Thoracic aorta (tissue), 2 donors: ENCODE results near the gene SORL1. TPM values are rescaled to one million over a fixed set of nuclear protein-coding genes. Genes with fewer than 3 reads are reported as not detected.
A peak's percentile ranks its signal among the peaks of the same experiment; 100 is the strongest.

ENCODE experiments used
- ATAC-seq: fragments of 150-250 bp; one replicate; pipeline ENCODE4 v1.8.0; 2017; ENCODE audit warnings: low read depth; ENCODE audit not compliant: insufficient number of reproducible peaks, low FRiP score
- DNase-seq: peaks from one replicate; pipeline ENCODE4 v3.0.0-alpha.2; 2020; ENCODE audit warnings: low spot score
- H3K27ac ChIP-seq, 2 donors: fragments of 200-600 bp; sonication (generic); 1 replicate in 1 of 2; 2 replicates in 1 of 2; pipeline ENCODE4 v1.5.1; 2016; ENCODE audit warnings: mild to moderate bottlenecking in 2 of 2, moderate library complexity in 2 of 2
- H3K27me3 ChIP-seq: fragments of 200-600 bp; sonication (generic); replicated peaks from 2 replicates; pipeline ENCODE4 v1.6.0; 2016; ENCODE audit warnings: mild to moderate bottlenecking; ENCODE audit not compliant: insufficient read depth
- H3K36me3 ChIP-seq: fragments of 200-600 bp; sonication (generic); one replicate; pipeline ENCODE4 v1.5.1; 2016
- H3K4me1 ChIP-seq, 2 donors: fragments of 200-600 bp; sonication (generic); 1 replicate in 1 of 2; 2 replicates in 1 of 2; pipeline versions ENCODE4 v1.5.1 to v1.6.0; 2016; ENCODE audit warnings: low read depth in 2 of 2, mild to moderate bottlenecking in 1 of 2; ENCODE audit not compliant: control insufficient read depth in 1 of 2
- H3K4me3 ChIP-seq: fragments of 200-600 bp; sonication (generic); 2 replicates; pipeline ENCODE4 v1.5.1; 2016; ENCODE audit warnings: mild to moderate bottlenecking
- H3K9me3 ChIP-seq: fragments of 200-600 bp; sonication (generic); 2 replicates; pipeline ENCODE4 v1.5.1; 2016
- CTCF ChIP-seq: fragments of 200-600 bp; sonication (generic); IDR thresholded peaks from one replicate; pipeline ENCODE4 v1.5.1; 2019; ENCODE audit warnings: antibody characterized with exemption
- total RNA-seq, 2 donors: library from RNA; depleted of rRNA; stranded (reverse); fragments of >200 nt; gene quantifications; one replicate each; pipeline versions ENCODE4 v1.1.0 to v1.2.3, GENCODE V29; 2016

SORL1 gene
- total RNA-seq, 2 donors from 2014 or later, result 26.9 to 33.0 TPM

- H3K27me3 ChIP-seq, result no peaks in the 10 kb centered on the region
- ATAC-seq, result no peak
- no peak for TF ChIP-seq CTCF
- H3K4me1 ChIP-seq, result peaks cover 0 to 7% of the 10 kb centered on the region in 2 donors
- no peak for DNase-seq
- H3K36me3 ChIP-seq, result peaks cover 4% of the 10 kb centered on the region
- no peaks in the 10 kb centered on the region for H3K9me3 ChIP-seq
- no peak overlapping the region for H3K27ac ChIP-seq
- H3K4me3 ChIP-seq, result no peak overlapping the region
Observed at GRCh38 chr11:121590772-121591404, 138.8 kb downstream of the SORL1 start.

GRCh38 chr11:121591405-121592033 is 139.4 kb downstream of the SORL1 start:
- H3K27me3 ChIP-seq, result no peaks in the 10 kb centered on the region
- H3K27ac ChIP-seq, result no peak overlapping the region

GRCh38 chr11:121592708-121593107 is 140.6 kb downstream of the SORL1 start:
- Histone ChIP-seq H3K4me3 (no peak overlapping the region), H3K27me3 (no peaks in the 10 kb centered on the region), H3K36me3 (peaks cover 4% of the 10 kb centered on the region), H3K4me1 (peaks cover 7 to 15% of the 10 kb centered on the region in 2 donors), H3K27ac (no peak overlapping the region), H3K9me3 (no peaks in the 10 kb centered on the region)
- no peak for TF ChIP-seq CTCF
- ATAC-seq (no peak), DNase-seq (no peak)

More at GRCh38 chr11:121591405-121592033, 139.4 kb downstream of the SORL1 start:
- no peaks in the 10 kb centered on the region for H3K9me3 ChIP-seq
- ATAC-seq, result no peak
- TF ChIP-seq CTCF, result peak; percentile 86
- no peak overlapping the region for H3K4me3 ChIP-seq
- peak; percentile 35 for DNase-seq
- peaks cover 4% of the 10 kb centered on the region for H3K36me3 ChIP-seq
- peaks cover 5 to 13% of the 10 kb centered on the region in 2 donors for H3K4me1 ChIP-seq

GRCh38 chr11:121595717-121596161 is 143.6 kb downstream of the SORL1 start:
- Histone ChIP-seq H3K9me3 (no peaks in the 10 kb centered on the region), H3K27me3 (no peaks in the 10 kb centered on the region), H3K4me1 (peaks cover 7 to 15% of the 10 kb centered on the region in 2 donors), H3K4me3 (peak overlapping the region; percentile 34), H3K27ac (peak overlapping the region in 1 of 2 donors; percentile 40), H3K36me3 (no peaks in the 10 kb centered on the region)
- DNase-seq (peak; percentile 59), ATAC-seq (peak; percentile 94)
- TF ChIP-seq CTCF, result no peak
